ENCODE data around the gene TBX19.

The TBX19 gene

DNA sequence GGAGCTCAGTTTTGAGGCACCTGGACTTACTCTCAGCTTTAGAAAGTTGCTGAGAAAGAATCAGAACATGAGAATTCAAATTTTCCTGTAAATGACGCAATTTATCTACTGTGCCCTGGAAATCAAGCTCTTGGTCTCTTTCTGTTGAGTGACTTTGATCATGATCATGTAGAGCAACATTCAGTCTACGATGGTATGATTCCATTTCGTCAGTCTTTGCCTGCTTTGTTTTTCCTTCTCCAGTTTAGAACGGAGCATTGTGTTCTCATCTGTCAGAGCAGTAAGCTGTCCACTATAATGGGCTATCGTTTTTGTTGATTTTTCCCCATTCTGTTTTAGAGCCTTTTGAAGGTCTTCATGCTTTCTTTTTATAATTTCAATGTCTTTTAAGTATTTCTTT lies 34.2 kb upstream of the TBX19 start:
- H3K9ac ChIP-seq = no peak overlapping the region
- H3K36me3 ChIP-seq (ENCODE audit: insufficient read depth) = no peaks in the 10 kb centered on the region; the same call in 1 of the 2 replicates
- no peaks in the 10 kb centered on the region for H4K20me1 ChIP-seq (ENCODE audit: insufficient read depth)
- H3K27ac ChIP-seq = no peak overlapping the region
- no peak overlapping the region for H2AFZ ChIP-seq (ENCODE audit: low read depth)
- H3K4me3 ChIP-seq (IDR thresholded peaks at IDR 0.05; ENCODE audit: insufficient read depth, low read depth, low read length) = no peak overlapping the region
- TF ChIP-seq, protein P1, sequence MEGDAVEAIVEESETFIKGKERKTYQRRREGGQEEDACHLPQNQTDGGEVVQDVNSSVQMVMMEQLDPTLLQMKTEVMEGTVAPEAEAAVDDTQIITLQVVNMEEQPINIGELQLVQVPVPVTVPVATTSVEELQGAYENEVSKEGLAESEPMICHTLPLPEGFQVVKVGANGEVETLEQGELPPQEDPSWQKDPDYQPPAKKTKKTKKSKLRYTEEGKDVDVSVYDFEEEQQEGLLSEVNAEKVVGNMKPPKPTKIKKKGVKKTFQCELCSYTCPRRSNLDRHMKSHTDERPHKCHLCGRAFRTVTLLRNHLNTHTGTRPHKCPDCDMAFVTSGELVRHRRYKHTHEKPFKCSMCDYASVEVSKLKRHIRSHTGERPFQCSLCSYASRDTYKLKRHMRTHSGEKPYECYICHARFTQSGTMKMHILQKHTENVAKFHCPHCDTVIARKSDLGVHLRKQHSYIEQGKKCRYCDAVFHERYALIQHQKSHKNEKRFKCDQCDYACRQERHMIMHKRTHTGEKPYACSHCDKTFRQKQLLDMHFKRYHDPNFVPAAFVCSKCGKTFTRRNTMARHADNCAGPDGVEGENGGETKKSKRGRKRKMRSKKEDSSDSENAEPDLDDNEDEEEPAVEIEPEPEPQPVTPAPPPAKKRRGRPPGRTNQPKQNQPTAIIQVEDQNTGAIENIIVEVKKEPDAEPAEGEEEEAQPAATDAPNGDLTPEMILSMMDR (conservative IDR thresholded peaks at IDR 0.05; ENCODE audit: low read depth, low read length) = no peak
- no peaks in the 10 kb centered on the region for H3K27me3 ChIP-seq (ENCODE audit: insufficient read depth, low read depth)
- no peaks in the 10 kb centered on the region for H3K4me1 ChIP-seq (ENCODE audit: low read depth, poor library complexity, severe bottlenecking)
- peaks cover 6% of the 10 kb centered on the region; the same call in 1 of the 2 replicates for H3K79me2 ChIP-seq (ENCODE audit: insufficient read depth, low read depth)
- no peak overlapping the region for H3K4me2 ChIP-seq

DNA sequence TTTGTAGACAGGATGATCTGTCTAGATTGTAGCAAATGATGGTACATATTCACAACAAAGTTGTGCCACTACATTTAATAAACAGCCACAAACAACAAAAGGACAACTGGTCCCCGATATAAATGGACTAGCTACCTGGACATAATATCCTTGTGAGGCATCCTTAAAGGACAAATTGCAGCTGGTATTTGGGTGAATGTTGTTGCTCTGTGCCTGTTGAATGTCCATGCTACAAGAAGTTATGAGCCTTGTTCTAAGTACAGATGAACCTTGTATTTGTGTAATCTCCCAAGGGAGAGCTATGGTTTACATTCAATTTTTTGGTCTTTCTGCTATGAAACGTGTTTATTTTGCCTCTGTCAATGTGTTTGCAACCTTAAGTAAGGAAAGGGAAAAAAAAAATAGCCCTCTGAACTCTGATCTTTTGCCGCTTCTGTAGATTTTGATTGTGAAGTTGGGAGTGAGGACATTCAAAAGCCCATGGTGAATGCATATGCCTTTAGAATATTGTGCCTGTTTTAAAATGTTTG lies 28.4 kb upstream of the TBX19 start:
- TF ChIP-seq, protein P1 (conservative IDR thresholded peaks at IDR 0.05; ENCODE audit: low read depth, low read length) = no peak
- H2AFZ ChIP-seq (ENCODE audit: low read depth) = no peak overlapping the region
- H3K27ac ChIP-seq = no peak overlapping the region
- no peak overlapping the region for H3K9ac ChIP-seq
- H3K27me3 ChIP-seq (ENCODE audit: insufficient read depth, low read depth) = no peaks in the 10 kb centered on the region
- no peak overlapping the region for H3K4me3 ChIP-seq (IDR thresholded peaks at IDR 0.05; ENCODE audit: insufficient read depth, low read depth, low read length)
- peaks cover 6% of the 10 kb centered on the region; the same call in 1 of the 2 replicates for H3K79me2 ChIP-seq (ENCODE audit: insufficient read depth, low read depth)
- H4K20me1 ChIP-seq (ENCODE audit: insufficient read depth) = no peaks in the 10 kb centered on the region
- no peaks in the 10 kb centered on the region for H3K36me3 ChIP-seq (ENCODE audit: insufficient read depth)
- H3K4me1 ChIP-seq (ENCODE audit: low read depth, poor library complexity, severe bottlenecking) = no peaks in the 10 kb centered on the region
- no peak overlapping the region for H3K4me2 ChIP-seq

GRCh38 chr1:168256164-168256563 lies 24.5 kb upstream of the TBX19 start:
- no peak overlapping the region for H3K27ac ChIP-seq
- H4K20me1 ChIP-seq (ENCODE audit: insufficient read depth) = no peaks in the 10 kb centered on the region
- H3K4me2 ChIP-seq = no peak overlapping the region
- H3K36me3 ChIP-seq (ENCODE audit: insufficient read depth) = no peaks in the 10 kb centered on the region
- no peaks in the 10 kb centered on the region for H3K27me3 ChIP-seq (ENCODE audit: insufficient read depth, low read depth)
- H2AFZ ChIP-seq (ENCODE audit: low read depth) = no peak overlapping the region
- no peaks in the 10 kb centered on the region for H3K79me2 ChIP-seq (ENCODE audit: insufficient read depth, low read depth)
- TF ChIP-seq, protein P1 (conservative IDR thresholded peaks at IDR 0.05; ENCODE audit: low read depth, low read length) = no peak
- no peak overlapping the region for H3K4me3 ChIP-seq (IDR thresholded peaks at IDR 0.05; ENCODE audit: insufficient read depth, low read depth, low read length)
- H3K9ac ChIP-seq = no peak overlapping the region
- no peaks in the 10 kb centered on the region for H3K4me1 ChIP-seq (ENCODE audit: low read depth, poor library complexity, severe bottlenecking)

GRCh38 chr1:168257397-168257796 lies 23.3 kb upstream of the TBX19 start:
- Histone ChIP-seq H3K27me3 (ENCODE audit: insufficient read depth, low read depth) (no peaks in the 10 kb centered on the region), H3K36me3 (ENCODE audit: insufficient read depth) (no peaks in the 10 kb centered on the region), H3K27ac (no peak overlapping the region), H3K4me1 (ENCODE audit: low read depth, poor library complexity, severe bottlenecking) (no peaks in the 10 kb centered on the region), H3K9ac (no peak overlapping the region), H3K79me2 (ENCODE audit: insufficient read depth, low read depth) (no peaks in the 10 kb centered on the region), H2AFZ (ENCODE audit: low read depth) (no peak overlapping the region), H3K4me2 (no peak overlapping the region), H3K4me3 (IDR thresholded peaks at IDR 0.05; ENCODE audit: insufficient read depth, low read depth, low read length) (no peak overlapping the region), H4K20me1 (ENCODE audit: insufficient read depth) (no peaks in the 10 kb centered on the region)
- TF ChIP-seq, protein P1 (conservative IDR thresholded peaks at IDR 0.05; ENCODE audit: low read depth, low read length) = no peak

All from KMS-11 (cell line).